ENCODE measurements around the gene BTNL2.

Gene BTNL2

DNA sequence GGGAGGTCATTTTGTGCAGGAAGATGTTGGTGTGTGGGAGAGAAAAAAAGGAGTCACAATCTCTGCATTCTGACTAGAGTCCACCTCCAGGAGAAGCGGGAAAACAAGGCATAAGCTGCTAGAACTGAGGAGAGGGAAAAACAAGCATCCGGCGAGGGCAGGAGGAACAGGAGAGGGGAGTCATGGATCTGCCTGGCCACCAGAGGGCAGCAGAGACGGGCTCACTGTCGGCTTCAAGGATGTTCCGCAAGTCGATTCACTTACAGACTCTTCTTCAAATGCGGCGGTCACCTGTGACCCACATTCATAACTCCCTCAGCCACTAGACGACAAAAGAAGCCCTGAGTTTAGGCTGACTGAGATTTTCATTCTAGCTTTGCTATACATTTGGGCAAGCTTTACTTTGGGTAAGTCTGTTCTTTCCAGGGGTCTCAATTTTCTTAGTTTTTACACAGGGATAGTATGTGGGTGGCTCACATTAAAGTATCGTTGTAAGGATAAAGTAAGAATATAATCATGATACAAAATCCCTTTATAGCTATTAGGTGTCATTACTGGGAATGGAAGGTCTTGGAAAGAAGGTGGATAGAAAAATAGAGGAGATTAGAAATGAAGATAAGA lies 6.6 kb upstream of the BTNL2 start:
- TF ChIP-seq RARB (CRISPR knock-in tag; IDR thresholded peaks at IDR 0.05) (no peak), CSDC2 (CRISPR knock-in tag; IDR thresholded peaks at IDR 0.05) (no peak), CSRNP3 (CRISPR knock-in tag; IDR thresholded peaks at IDR 0.05) (no peak), OSR1 (CRISPR knock-in tag; IDR thresholded peaks at IDR 0.05) (no peak), ISL1 (CRISPR knock-in tag; IDR thresholded peaks at IDR 0.05) (no peak), GLIS3 (CRISPR knock-in tag; IDR thresholded peaks at IDR 0.05) (no peak), ZNF70 (CRISPR knock-in tag; IDR thresholded peaks at IDR 0.05) (no peak), ZNF8 (CRISPR knock-in tag; IDR thresholded peaks at IDR 0.05) (no peak), ZFP30 (CRISPR knock-in tag; IDR thresholded peaks at IDR 0.05) (no peak), TCF4 (CRISPR knock-in tag; IDR thresholded peaks at IDR 0.05; ENCODE audit: borderline replicate concordance) (no peak), SNAI2 (CRISPR knock-in tag; IDR thresholded peaks at IDR 0.05) (no peak), ZC3H10 (CRISPR knock-in tag; IDR thresholded peaks at IDR 0.05) (no peak), CREB5 (CRISPR knock-in tag; IDR thresholded peaks at IDR 0.05; ENCODE audit: low read depth) (no peak), TOX (CRISPR knock-in tag; IDR thresholded peaks at IDR 0.05; ENCODE audit: borderline replicate concordance) (no peak), ESRRG (CRISPR knock-in tag; IDR thresholded peaks at IDR 0.05) (no peak), ZNF565 (CRISPR knock-in tag; conservative IDR thresholded peaks at IDR 0.05; ENCODE audit: low read depth) (no peak), PPARA (CRISPR knock-in tag; IDR thresholded peaks at IDR 0.05; ENCODE audit: borderline replicate concordance) (no peak), BACH2 (CRISPR knock-in tag; IDR thresholded peaks at IDR 0.05; ENCODE audit: borderline replicate concordance) (no peak)
- TF ChIP-seq, protein P1, sequence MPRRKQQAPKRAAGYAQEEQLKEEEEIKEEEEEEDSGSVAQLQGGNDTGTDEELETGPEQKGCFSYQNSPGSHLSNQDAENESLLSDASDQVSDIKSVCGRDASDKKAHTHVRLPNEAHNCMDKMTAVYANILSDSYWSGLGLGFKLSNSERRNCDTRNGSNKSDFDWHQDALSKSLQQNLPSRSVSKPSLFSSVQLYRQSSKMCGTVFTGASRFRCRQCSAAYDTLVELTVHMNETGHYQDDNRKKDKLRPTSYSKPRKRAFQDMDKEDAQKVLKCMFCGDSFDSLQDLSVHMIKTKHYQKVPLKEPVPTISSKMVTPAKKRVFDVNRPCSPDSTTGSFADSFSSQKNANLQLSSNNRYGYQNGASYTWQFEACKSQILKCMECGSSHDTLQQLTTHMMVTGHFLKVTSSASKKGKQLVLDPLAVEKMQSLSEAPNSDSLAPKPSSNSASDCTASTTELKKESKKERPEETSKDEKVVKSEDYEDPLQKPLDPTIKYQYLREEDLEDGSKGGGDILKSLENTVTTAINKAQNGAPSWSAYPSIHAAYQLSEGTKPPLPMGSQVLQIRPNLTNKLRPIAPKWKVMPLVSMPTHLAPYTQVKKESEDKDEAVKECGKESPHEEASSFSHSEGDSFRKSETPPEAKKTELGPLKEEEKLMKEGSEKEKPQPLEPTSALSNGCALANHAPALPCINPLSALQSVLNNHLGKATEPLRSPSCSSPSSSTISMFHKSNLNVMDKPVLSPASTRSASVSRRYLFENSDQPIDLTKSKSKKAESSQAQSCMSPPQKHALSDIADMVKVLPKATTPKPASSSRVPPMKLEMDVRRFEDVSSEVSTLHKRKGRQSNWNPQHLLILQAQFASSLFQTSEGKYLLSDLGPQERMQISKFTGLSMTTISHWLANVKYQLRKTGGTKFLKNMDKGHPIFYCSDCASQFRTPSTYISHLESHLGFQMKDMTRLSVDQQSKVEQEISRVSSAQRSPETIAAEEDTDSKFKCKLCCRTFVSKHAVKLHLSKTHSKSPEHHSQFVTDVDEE (CRISPR knock-in tag; IDR thresholded peaks at IDR 0.05), result no peak
- TF ChIP-seq, protein P2, sequence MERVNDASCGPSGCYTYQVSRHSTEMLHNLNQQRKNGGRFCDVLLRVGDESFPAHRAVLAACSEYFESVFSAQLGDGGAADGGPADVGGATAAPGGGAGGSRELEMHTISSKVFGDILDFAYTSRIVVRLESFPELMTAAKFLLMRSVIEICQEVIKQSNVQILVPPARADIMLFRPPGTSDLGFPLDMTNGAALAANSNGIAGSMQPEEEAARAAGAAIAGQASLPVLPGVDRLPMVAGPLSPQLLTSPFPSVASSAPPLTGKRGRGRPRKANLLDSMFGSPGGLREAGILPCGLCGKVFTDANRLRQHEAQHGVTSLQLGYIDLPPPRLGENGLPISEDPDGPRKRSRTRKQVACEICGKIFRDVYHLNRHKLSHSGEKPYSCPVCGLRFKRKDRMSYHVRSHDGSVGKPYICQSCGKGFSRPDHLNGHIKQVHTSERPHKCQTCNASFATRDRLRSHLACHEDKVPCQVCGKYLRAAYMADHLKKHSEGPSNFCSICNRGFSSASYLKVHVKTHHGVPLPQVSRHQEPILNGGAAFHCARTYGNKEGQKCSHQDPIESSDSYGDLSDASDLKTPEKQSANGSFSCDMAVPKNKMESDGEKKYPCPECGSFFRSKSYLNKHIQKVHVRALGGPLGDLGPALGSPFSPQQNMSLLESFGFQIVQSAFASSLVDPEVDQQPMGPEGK (CRISPR knock-in tag; IDR thresholded peaks at IDR 0.05; ENCODE audit: borderline replicate concordance), result no peak
- ATAC-seq, result peak; percentile 92

DNA sequence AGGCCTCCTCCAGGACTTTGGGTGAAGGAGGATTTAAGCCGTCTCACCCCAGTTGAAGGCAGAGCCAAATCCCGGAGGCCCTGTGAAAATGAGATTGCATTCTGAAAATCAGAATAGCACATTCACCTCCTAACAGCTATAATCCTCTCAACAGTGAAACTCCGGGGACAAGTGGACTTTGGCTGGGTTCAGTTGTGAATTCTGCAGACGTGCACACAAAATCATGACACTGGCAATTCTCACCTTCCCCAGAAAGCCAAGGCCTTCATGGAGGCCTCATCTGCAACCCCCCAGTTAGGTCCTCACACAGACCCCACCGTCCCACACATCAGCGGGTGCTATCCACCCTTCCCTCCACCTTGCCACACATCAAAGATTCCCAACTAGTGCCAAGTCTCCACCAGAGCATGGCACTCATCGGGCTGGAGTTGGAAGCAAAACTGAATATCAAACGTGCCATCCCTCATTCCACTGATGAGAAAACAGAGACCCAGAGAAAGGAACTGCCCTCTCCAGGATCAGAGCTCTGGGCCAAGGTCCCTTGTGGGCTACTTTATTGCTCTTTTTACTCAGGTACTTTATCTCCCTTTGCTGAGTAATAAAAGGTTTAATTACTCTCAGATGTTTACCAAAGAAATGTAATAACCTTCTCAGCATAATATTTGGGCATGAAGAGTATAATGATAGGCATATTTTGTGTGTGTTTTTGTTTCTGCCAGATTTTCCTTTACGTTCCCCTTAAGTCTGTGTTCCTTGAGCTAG lies 4.8 kb upstream of the BTNL2 start:
- TF ChIP-seq ARNTL (CRISPR knock-in tag; IDR thresholded peaks at IDR 0.05; ENCODE audit: borderline replicate concordance, low read depth) (no peak), CREB5 (CRISPR knock-in tag; IDR thresholded peaks at IDR 0.05; ENCODE audit: low read depth) (no peak), POU6F1 (CRISPR knock-in tag; IDR thresholded peaks at IDR 0.05; ENCODE audit: borderline replicate concordance, low read depth) (no peak), RARB (CRISPR knock-in tag; IDR thresholded peaks at IDR 0.05) (no peak), ZC3H10 (CRISPR knock-in tag; IDR thresholded peaks at IDR 0.05) (no peak)
- ATAC-seq, result no peak

All from SK-N-SH treated with all-trans-retinoic acid at 6 μM for 48 hours (cell line).